HUES64 (cell line): Measurements from ENCODE around the gene PCDHB1.
A peak's percentile ranks its signal among the peaks of the same experiment; 100 is the strongest.

ENCODE experiments used
- H3K27ac ChIP-seq: 2 replicates; pipeline ENCODE4 v1.7.0; 2013; ENCODE audit warnings: low read depth, low read length, inconsistent platforms
- H3K27me3 ChIP-seq: 2 replicates; pipeline ENCODE4 v1.6.1; 2013; ENCODE audit warnings: mild to moderate bottlenecking, low read length; ENCODE audit not compliant: insufficient read depth
- H3K36me3 ChIP-seq: 2 replicates; pipeline ENCODE4 v1.6.1; 2013; ENCODE audit warnings: mild to moderate bottlenecking, low read length; ENCODE audit not compliant: insufficient read depth
- H3K4me1 ChIP-seq: 2 replicates; pipeline ENCODE4 v1.6.1; 2013; ENCODE audit warnings: mild to moderate bottlenecking, low read length, moderate library complexity; ENCODE audit not compliant: insufficient read depth
- H3K4me3 ChIP-seq: 2 replicates; pipeline ENCODE4 v1.5.1; 2013; ENCODE audit warnings: mild to moderate bottlenecking, low read length, moderate library complexity
- H3K9ac ChIP-seq: 2 replicates; pipeline ENCODE4 v1.6.1; 2013; ENCODE audit warnings: mild to moderate bottlenecking, low read depth, low read length
- H3K9me3 ChIP-seq: 2 replicates; pipeline ENCODE4 v1.6.1; 2013; ENCODE audit warnings: low read depth, low read length; ENCODE audit not compliant: insufficient read depth
- WGBS: fragments of 150-250, 120-280 bp; methylation state at CpG from one replicate; pipeline ENCODE4 v1.1.7; 2013; ENCODE audit warnings: missing lambda C conversion rate; 5-methylcytosine and 5-hydroxymethylcytosine counted together

PCDHB1 gene

DNA sequence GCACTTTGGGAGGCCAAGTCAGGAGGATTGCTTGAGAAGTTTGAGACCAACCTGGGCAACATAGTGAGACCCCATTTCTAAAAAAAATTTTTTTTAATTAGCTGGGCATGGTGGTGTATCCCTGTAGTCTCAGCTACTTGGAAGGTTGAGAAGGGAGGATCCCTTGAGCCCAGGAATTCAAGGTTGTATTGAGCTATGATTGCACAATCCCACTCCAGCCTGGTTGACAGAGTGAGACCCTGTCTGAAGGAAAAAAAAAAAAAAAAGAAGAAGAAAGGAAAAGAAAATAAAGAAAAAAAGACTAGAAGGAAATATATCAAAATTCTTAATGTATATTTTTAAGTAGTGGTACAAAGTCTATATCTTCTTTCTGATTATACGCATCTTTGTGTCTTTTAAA lies 28.8 kb upstream of the PCDHB1 start:
- no peak overlapping the region for H3K27ac ChIP-seq
- H3K9ac ChIP-seq = no peak overlapping the region
- H3K27me3 ChIP-seq = no peaks in the 10 kb centered on the region
- peaks cover 7% of the 10 kb centered on the region for H3K4me1 ChIP-seq
- no peaks in the 10 kb centered on the region for H3K36me3 ChIP-seq
- H3K4me3 ChIP-seq = no peak overlapping the region
- WGBS = no CpG with 5 or more reads among the region's 1 CpG
- H3K9me3 ChIP-seq = no peaks in the 10 kb centered on the region

- Histone ChIP-seq H3K4me3 (no peak overlapping the region), H3K9ac (no peak overlapping the region), H3K9me3 (no peaks in the 10 kb centered on the region), H3K27me3 (no peaks in the 10 kb centered on the region), H3K36me3 (no peaks in the 10 kb centered on the region), H3K27ac (no peak overlapping the region), H3K4me1 (no peaks in the 10 kb centered on the region)
- 89% methylated on average over 12 of the region's 15 CpGs for WGBS
Observed at GRCh38 chr5:141031006-141031405, 20.2 kb upstream of the PCDHB1 start.

GRCh38 chr5:141032626-141033025 lies 18.5 kb upstream of the PCDHB1 start:
- Histone ChIP-seq H3K27me3 (no peaks in the 10 kb centered on the region), H3K9me3 (no peaks in the 10 kb centered on the region), H3K9ac (no peak overlapping the region), H3K27ac (no peak overlapping the region), H3K4me1 (no peaks in the 10 kb centered on the region), H3K36me3 (no peaks in the 10 kb centered on the region), H3K4me3 (no peak overlapping the region)
- 88% methylated on average over 1 of the region's 1 CpG for WGBS

DNA sequence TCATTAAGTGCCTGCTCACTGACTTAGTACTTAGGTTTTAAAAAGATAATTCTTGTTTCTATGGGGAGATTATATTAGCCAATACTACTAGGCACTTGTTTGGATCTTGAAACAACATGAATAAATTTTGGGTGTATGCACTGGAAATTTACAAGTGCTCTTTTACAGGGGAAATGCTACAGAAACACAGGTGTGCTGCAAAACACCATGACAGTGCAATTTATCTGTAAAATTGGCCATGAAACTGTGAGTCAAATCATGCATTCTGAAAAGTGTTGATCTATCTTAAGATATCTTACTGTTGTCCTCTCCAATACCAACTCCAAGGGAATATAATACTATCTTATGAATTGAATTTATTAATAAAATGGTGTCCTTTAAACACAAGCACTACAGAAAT lies 12.1 kb upstream of the PCDHB1 start:
- H3K9me3 ChIP-seq = no peaks in the 10 kb centered on the region
- H3K4me1 ChIP-seq = peaks cover 17% of the 10 kb centered on the region
- H3K36me3 ChIP-seq = no peaks in the 10 kb centered on the region
- peaks cover 5% of the 10 kb centered on the region; the same call in 1 of the 2 replicates for H3K27me3 ChIP-seq
- no peak overlapping the region for H3K27ac ChIP-seq
- H3K4me3 ChIP-seq = no peak overlapping the region
- 0 out of 2 replicates have a peak overlapping the region, but pooled peaks have one; percentile 92 for H3K9ac ChIP-seq

DNA sequence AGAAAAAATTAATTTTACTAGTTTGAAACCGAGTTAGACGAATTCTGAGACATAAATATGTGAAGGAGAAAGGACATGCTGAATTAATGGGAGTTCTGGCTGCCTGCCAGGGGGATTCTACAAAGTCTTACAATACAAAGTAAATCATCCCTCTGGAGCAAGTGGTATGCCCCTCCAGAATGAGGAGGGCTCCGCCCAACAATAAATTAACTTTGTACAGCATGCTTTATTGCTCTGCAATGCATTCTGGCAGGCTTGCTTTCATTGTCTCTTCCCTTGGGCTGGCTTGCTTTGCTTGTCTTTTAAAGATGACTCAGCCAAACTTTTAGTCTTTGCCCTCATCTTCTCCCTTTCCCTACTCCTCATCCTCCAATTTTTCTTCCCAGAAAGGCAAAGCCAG lies 11.7 kb upstream of the PCDHB1 start:
- Histone ChIP-seq H3K4me1 (peaks cover 17% of the 10 kb centered on the region), H3K27ac (peak overlapping the region; percentile 88), H3K27me3 (peaks cover 5% of the 10 kb centered on the region; the same call in 1 of the 2 replicates), H3K9ac (peak overlapping the region; percentile 92), H3K4me3 (peak overlapping the region; percentile 78), H3K36me3 (no peaks in the 10 kb centered on the region), H3K9me3 (no peaks in the 10 kb centered on the region)
- 69% methylated on average over 3 of the region's 3 CpGs for WGBS

DNA sequence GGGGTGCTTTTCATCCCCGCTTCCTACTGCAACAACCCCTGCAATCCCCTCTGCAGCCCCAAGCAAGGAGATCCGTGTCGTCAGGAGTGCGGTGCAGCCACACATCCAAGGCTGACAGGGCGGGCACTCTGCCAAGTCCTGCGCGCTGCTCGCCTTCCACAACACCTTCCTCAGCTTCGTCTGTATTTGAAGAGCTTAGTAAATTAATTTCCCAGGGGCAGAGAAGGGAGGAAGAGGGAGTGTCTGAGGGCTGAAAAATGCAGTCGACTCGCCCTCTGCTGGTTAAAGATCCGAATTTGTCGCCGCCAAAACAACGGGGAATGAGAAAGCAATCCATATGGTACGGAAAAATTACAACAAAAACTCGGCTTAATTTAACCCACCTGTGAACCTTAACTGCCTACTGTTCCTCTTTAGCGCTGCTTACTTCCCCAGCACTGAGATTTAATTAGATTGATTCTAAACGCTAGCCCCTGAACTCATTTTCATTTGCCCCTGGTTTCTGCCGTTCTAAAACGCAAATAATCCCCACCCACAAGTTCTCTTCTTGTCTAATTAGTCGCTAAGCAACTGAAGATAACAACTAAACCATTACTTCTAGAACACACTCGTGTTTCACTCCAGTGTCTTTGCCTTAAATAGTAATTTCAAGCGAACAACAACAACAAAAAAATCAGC lies 10.9 kb upstream of the PCDHB1 start:
- Histone ChIP-seq H3K4me1 (peaks cover 17% of the 10 kb centered on the region), H3K4me3 (peak overlapping the region; percentile 78), H3K27ac (peak overlapping the region; percentile 88), H3K27me3 (peaks cover 5% of the 10 kb centered on the region; the same call in 1 of the 2 replicates), H3K36me3 (no peaks in the 10 kb centered on the region), H3K9me3 (no peaks in the 10 kb centered on the region), H3K9ac (peak overlapping the region; percentile 92)
- WGBS = 3% methylated on average over 24 of the region's 24 CpGs

GRCh38 chr5:141040771-141041426 lies 10.3 kb upstream of the PCDHB1 start:
- under 1% methylated on average over 24 of the region's 25 CpGs for WGBS
- H3K4me1 ChIP-seq = peaks cover 17% of the 10 kb centered on the region
- H3K27ac ChIP-seq = peak overlapping the region; percentile 88
- H3K9ac ChIP-seq = peak overlapping the region; percentile 92
- peak overlapping the region; percentile 78 for H3K4me3 ChIP-seq
- no peaks in the 10 kb centered on the region for H3K9me3 ChIP-seq
- H3K36me3 ChIP-seq = no peaks in the 10 kb centered on the region
- H3K27me3 ChIP-seq = peaks cover 5% of the 10 kb centered on the region; the same call in 1 of the 2 replicates

- Histone ChIP-seq H3K27me3 (peaks cover 5% of the 10 kb centered on the region; the same call in 1 of the 2 replicates), H3K4me3 (no peak overlapping the region), H3K4me1 (peaks cover 17% of the 10 kb centered on the region), H3K36me3 (no peaks in the 10 kb centered on the region), H3K9ac (no peak overlapping the region), H3K27ac (no peak overlapping the region), H3K9me3 (no peaks in the 10 kb centered on the region)
- WGBS = 52% methylated on average over 2 of the region's 4 CpGs
Observed at GRCh38 chr5:141041427-141041785, 9.8 kb upstream of the PCDHB1 start.

DNA sequence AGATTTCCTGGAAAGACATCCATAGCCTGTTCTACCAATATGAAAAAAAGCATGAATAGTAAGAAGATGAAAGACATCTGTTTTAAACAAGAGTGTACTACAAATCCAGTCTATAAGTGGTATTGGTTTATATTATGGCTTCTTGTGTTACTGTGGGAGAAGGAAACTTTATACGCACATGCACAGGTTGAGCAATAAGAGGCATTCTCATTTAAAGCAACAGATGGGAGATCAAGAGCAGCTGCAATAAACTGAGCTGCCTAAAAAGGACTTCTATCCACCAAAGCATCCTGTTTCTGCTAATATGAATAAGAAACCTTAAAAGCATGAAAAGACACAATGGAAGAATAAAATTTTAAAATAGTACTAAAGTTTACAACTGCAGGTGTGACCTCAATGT lies 8.6 kb upstream of the PCDHB1 start:
- no peaks in the 10 kb centered on the region for H3K36me3 ChIP-seq
- H3K27me3 ChIP-seq = peaks cover 8% of the 10 kb centered on the region; the same call in 1 of the 2 replicates
- WGBS = 86% methylated on average over 1 of the region's 1 CpG

GRCh38 chr5:141051521-141051866 lies 320 bp downstream of the PCDHB1 start:
- Histone ChIP-seq H3K36me3 (no peaks in the 10 kb centered on the region), H3K27me3 (peaks cover 51% of the 10 kb centered on the region), H3K4me3 (peak overlapping the region; percentile 68), H3K27ac (no peak overlapping the region), H3K9me3 (no peaks in the 10 kb centered on the region), H3K9ac (peak overlapping the region; percentile 40), H3K4me1 (no peaks in the 10 kb centered on the region)
- WGBS = 3% methylated on average over 19 of the region's 19 CpGs

More for the DNA sequence above, 8.6 kb upstream of the PCDHB1 start:
- Histone ChIP-seq H3K9ac (no peak overlapping the region), H3K4me1 (peaks cover 17% of the 10 kb centered on the region), H3K9me3 (no peaks in the 10 kb centered on the region), H3K27ac (no peak overlapping the region), H3K4me3 (no peak overlapping the region)

DNA sequence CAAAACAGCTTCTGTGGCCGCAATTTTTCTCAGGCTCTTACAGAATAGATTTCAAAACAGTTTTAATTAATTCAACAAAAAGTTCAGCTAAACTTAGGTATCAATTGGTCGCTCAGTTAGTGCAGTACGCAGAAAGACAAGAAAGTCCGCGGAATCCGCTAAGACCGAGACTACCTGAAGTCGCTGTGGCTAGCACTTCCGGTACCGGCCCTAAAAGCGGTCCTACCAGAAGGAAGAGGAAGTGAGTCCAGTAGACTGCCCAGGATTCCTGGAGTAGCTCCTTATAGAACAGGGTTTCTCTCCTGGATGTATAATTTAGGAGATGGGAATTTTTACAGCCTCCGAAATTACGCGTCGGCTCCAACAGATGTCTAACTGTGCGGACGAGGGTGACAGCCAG lies 26.7 kb downstream of the PCDHB1 start:
- Histone ChIP-seq H3K27ac (no peak overlapping the region), H3K9me3 (no peaks in the 10 kb centered on the region), H3K4me3 (no peak overlapping the region), H3K36me3 (no peaks in the 10 kb centered on the region), H3K9ac (no peak overlapping the region), H3K4me1 (no peaks in the 10 kb centered on the region), H3K27me3 (no peaks in the 10 kb centered on the region)
- 96% methylated on average over 17 of the region's 17 CpGs for WGBS
